ENCODE results near the gene ATXN1. TPM values are rescaled to one million over a fixed set of nuclear protein-coding genes. Genes with fewer than 3 reads are reported as not detected.

ATXN1 gene
- total RNA-seq, 1 experiment from 2014 or later, result 5.6 TPM

DNA sequence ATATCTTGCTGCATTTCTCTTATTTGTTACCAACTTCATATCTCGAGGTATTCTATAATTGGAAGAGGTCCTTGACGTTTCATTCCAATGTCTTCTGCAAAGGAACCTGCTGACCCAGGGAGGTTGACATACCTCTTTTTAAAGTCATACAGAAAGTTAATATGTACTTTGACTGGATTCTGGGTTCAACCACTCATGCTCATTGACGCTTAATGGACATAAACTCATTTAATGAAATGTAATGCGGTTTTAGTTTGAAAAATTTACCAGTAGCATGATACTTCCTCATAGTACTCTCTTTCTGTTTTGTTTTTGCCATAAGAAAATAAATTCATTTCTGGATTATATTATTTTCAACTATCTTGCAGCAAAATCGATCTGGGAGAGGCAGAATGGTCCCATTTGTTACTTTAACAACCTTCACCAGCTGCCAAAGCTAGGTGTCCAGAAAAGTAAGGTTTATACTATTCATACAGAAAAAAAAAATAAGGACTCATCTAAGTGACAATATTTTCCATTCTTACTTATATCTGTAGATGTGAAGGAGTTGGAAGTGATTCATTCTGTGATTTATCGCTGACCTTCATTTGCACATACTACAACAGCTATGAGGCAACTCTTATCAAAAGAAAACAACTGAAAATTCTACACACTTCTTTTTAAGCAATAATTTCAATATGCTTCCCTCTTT is 101.6 kb downstream of the ATXN1 start:
- H3K27ac ChIP-seq (ENCODE audit: insufficient read length, low read depth, low read length), result no peak overlapping the region
- H3K27me3 Mint-ChIP-seq (ENCODE audit: low read depth), result no peaks in the 10 kb centered on the region
- no peak overlapping the region for H3K9ac ChIP-seq (ENCODE audit: extremely low read depth, insufficient read length, low read length)

More for the DNA sequence above, 101.6 kb downstream of the ATXN1 start:
- H2AK5ac ChIP-seq (ENCODE audit: insufficient read length, low read length), result no peak overlapping the region
- H3K23ac ChIP-seq (ENCODE audit: insufficient read length, low read depth, low read length), result no peak overlapping the region
- no peaks in the 10 kb centered on the region for H3K9me3 ChIP-seq (ENCODE audit: control insufficient read depth, low read depth, low read length)
- no peaks in the 10 kb centered on the region for H3K27me3 ChIP-seq (ENCODE audit: insufficient read depth, low read length)
- H4K8ac ChIP-seq (replicated peaks; ENCODE audit: insufficient read length, low read depth, low read length), result no peak overlapping the region
- H3K79me2 ChIP-seq (ENCODE audit: insufficient read depth, low read length), result no peaks in the 10 kb centered on the region
- TF ChIP-seq, protein P1, sequence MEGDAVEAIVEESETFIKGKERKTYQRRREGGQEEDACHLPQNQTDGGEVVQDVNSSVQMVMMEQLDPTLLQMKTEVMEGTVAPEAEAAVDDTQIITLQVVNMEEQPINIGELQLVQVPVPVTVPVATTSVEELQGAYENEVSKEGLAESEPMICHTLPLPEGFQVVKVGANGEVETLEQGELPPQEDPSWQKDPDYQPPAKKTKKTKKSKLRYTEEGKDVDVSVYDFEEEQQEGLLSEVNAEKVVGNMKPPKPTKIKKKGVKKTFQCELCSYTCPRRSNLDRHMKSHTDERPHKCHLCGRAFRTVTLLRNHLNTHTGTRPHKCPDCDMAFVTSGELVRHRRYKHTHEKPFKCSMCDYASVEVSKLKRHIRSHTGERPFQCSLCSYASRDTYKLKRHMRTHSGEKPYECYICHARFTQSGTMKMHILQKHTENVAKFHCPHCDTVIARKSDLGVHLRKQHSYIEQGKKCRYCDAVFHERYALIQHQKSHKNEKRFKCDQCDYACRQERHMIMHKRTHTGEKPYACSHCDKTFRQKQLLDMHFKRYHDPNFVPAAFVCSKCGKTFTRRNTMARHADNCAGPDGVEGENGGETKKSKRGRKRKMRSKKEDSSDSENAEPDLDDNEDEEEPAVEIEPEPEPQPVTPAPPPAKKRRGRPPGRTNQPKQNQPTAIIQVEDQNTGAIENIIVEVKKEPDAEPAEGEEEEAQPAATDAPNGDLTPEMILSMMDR (conservative IDR thresholded peaks at IDR 0.05), result no peak
- no peaks in the 10 kb centered on the region for H4K20me1 ChIP-seq (ENCODE audit: control insufficient read depth, insufficient read depth, insufficient read length)
- no peak overlapping the region for H3K27ac Mint-ChIP-seq
- H2AFZ ChIP-seq (ENCODE audit: low read length), result no peak overlapping the region
- no peaks in the 10 kb centered on the region for H3K79me1 ChIP-seq (ENCODE audit: insufficient read depth, low read depth, low read length, poor library complexity, severe bottlenecking)
- no peak overlapping the region for H2BK20ac ChIP-seq (ENCODE audit: low read depth, low read length, poor library complexity, severe bottlenecking)
- no CpG with 5 or more reads among the region's 6 CpGs for WGBS (ENCODE audit: extremely low coverage, insufficient read length, low lambda C conversion rate)
- H3K18ac ChIP-seq (ENCODE audit: insufficient read length, low read depth, low read length), result no peak overlapping the region
- H3K4me1 ChIP-seq (ENCODE audit: insufficient read depth, low read length), result no peaks in the 10 kb centered on the region
- no peaks in the 10 kb centered on the region for H3K23me2 ChIP-seq (ENCODE audit: insufficient read length, low read depth, low read length, poor library complexity, severe bottlenecking)
- H3K9me3 Mint-ChIP-seq, result peaks cover 7 to 8% of the 10 kb centered on the region in 2 experiments; a peak in 2 of 5 replicates
- no peak for DNase-seq
- H2BK120ac ChIP-seq (ENCODE audit: low read depth, low read length, poor library complexity, severe bottlenecking), result no peak overlapping the region
- no peak overlapping the region for H2BK5ac ChIP-seq (ENCODE audit: insufficient read length, low read length)
- no peak overlapping the region for H3K14ac ChIP-seq (ENCODE audit: insufficient read depth, low read length)
- no peak overlapping the region for H3T11ph ChIP-seq (ENCODE audit: low read length)
- peaks cover 7 to 8% of the 10 kb centered on the region in 2 experiments for H3K4me1 Mint-ChIP-seq
- no peak overlapping the region for H4K91ac ChIP-seq (ENCODE audit: insufficient read length, low read depth, low read length)
- H3K4me2 ChIP-seq (ENCODE audit: insufficient read depth, insufficient read length, low read length), result no peak overlapping the region
- peaks cover 0 to 7% (median 7%) of the 10 kb centered on the region in 3 experiments; a peak in 2 of 7 replicates for H3K36me3 Mint-ChIP-seq (ENCODE audit: insufficient read depth in 1 of 3, low read depth in 3 of 3)
- no peak overlapping the region for H2BK15ac ChIP-seq (ENCODE audit: low read depth, low read length)
- no peak overlapping the region for H2BK12ac ChIP-seq (ENCODE audit: insufficient read length, low read depth, low read length)
- H3K4me3 Mint-ChIP-seq, result no peak overlapping the region
- H4K5ac ChIP-seq (ENCODE audit: insufficient read length, low read depth, low read length), result no peak overlapping the region
- H3K56ac ChIP-seq (ENCODE audit: insufficient read length, low read depth, low read length), result no peak overlapping the region
- H3K4ac ChIP-seq (ENCODE audit: low read depth, low read length), result no peak overlapping the region
